HG02981 (cell line): ENCODE data around the gene C1QTNF8.

Source experiments
- ATAC-seq: cut with Tn5 transposase; IDR thresholded peaks from one replicate; pipeline ENCODE4 v1.9.1; 2021; ENCODE audit warnings: mild to moderate bottlenecking, moderate library complexity; ENCODE audit not compliant: unreplicated experiment

The C1QTNF8 gene

DNA sequence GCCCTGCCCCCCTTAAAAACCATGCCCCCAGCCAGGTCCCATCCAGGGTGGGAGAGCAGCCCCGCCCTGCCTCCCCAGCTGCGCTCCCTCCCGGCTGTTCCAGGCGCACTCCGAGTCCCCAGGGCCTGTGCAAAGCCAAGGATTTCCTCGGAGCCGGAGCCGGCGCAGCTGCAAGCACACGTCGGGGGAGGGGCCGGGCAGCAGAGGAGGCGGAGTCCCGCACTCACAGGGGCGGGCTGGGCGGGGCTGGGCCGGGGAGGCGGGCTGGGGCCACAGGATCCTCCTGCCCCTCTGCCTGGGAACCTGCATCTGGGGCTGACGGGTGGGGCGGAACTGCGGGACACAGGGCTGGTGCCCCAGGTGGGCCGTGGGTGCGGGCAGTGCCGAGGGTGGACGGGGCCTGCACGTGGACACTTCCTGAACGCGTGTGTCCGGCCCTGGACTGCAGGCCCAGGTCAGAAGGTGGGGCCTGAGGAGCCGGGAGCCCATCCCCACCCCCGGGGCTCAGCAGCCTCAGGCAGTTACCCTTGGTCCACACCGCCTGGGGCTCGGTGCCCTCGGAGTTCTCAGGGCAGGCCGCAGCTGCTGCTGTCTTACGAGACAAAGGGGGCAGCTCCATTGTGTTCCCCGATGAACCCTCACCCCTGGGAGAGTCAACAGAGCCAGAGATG is 47.5 kb downstream of the C1QTNF8 start:
- no peak for ATAC-seq

DNA sequence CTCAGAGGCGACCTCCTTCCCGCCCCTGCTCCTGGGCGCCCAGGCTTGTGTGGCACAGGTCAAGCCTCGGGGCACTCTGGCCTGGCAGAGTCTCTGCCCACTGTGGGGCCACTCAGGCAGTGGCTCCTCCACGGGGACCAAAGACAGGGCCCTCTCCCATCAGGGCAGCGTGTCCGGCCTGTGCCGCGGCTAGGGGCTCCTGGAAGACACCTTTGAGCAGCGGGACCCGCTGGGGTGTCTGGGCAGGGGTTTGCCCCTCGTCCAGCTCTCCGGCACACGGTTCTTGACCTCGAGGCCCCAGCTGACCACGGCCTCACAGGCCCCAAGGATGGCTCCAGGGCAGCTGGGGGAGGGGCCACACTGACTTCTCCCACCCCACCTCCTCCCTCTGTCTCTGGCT is 48.2 kb downstream of the C1QTNF8 start:
- no peak for ATAC-seq

DNA sequence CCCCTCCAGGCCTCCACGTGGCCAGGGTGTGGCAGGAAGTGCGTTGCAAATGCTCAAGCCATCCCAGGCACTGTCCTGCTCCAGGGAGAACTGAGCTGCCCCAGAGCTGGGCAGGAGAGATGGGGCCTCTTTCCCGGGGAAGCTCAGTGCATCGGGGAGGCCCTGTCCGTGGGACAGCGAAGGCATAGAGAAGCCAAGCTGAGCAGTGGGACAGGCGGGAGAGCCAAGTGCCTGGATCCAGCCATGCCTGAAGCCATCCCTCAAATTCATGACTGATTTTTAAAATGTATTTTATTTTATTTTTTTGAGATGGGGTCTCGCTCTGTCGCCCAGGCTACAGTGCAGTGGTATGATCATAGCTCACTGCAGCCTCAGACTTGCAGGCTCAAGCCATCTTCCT is 48.9 kb downstream of the C1QTNF8 start:
- ATAC-seq: no peak

DNA sequence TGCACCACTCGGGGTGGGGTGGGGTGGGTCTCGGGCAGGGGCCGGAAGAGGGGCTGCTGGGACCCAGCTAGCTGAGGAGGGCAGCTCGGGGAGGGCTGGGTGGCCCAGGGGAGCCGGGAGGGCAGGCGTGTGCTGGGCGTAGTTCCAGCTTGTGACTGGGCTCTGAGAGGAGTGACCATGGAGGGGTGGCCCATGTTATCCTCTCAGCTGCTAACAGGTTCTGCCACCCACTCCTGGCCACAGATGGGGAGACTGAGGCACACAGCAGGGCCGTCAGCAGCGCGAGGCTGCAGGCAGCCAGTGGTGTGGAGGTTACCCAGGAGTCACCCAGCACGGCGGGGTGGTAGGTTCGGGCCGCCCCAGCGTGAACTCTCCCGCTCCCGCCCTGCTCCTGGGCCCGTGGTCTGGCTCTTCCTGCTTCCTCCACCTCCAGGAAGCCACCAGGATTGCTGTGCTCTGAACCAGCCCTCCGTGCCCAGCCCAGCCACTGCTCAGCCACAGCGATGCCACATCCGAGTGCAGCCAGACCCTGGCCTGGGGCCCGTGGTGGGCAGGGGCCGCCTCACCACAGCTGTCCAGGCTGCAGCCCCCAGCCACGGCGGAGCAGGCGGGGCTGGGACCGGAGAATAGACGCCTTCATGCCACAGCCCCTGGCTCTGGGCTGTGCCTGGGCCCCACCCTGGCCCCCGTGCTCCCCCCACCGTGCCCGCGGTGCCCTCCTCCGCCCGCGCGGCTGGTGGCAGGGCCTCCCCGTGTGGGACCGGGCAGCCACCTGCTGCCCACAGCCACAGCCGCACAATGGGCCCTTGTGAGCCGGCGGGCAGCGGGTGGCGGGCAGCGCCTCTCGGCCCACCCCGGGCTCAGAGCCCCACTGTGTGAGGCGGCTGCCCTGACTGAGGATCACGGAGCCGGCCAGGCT is 49.8 kb downstream of the C1QTNF8 start:
- no peak for ATAC-seq

DNA sequence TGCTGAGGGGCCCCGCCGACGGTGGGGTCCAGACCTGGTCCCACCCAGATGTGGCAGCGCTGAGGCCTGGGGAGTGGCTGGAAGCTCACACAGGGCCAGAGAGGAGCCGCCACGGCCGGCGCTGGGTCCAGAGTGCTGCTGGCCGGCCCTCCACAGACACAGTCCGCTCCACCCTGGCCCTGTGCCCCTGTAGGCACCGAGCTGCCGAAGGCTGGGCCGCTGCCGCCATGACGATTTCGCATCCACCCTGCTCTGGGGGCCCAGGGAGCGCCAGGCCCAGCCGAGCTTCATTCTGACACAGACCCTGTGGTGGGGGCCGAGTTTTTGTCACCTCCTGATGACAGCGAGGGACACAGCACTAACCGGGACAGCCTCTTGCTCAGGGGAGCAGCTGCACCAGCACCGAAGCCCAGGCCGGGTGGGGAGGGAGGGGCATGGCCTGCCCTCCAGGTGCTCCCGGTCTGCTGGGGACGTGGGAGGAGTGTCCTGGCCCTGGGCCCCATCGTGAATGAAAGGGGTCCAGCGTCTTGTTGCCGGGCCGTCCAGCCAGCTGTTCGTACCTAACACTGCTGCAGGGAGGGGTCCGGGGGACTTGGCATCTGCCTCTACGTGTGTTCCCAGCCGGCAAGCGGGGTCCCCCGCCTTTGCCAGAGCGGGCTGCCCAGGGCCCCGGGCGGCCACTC is 50.6 kb downstream of the C1QTNF8 start:
- no peak for ATAC-seq

DNA sequence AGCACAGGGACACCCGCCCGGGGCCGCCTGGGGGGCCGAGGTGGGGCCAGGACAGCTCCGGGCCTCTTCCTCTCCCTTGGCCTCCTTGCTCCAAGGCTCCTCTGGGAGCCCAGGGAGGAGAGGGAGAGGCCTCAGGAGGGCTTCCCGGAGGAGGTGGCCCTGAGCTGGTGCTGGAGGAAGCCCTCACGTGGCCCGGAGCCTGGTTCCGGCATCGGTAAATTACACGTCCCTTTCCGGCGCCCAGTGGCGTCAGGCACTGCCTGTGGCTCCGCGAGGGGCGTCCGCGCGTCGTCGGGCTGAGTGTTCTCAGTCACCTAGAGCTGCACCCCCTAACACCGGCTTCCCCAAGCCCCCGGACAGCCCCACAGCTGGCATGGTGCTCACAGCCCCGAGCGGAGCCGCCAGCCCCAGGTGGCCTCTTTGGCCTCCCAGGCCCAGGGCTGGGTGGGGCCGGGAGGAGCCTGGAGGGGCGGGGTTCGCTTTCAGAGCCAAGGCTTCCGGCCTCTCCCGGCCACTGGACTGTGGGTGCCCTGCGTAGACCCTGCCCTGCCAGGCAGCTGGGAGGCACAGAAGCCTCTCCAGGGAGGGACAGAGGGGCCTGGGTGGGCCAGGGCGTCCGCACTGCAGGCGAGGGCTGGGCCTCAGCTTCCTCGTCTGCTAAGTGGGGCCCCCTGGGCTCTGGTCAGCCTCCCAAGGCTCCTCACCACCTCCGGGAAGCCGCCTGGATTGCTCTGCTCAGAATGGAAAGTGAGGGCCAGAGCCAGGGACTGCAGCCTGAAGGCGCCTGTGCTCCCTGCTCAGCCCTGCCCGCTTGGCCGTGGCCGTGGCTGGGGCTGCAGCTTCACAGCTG is 51.4 kb downstream of the C1QTNF8 start:
- ATAC-seq: no peak

DNA sequence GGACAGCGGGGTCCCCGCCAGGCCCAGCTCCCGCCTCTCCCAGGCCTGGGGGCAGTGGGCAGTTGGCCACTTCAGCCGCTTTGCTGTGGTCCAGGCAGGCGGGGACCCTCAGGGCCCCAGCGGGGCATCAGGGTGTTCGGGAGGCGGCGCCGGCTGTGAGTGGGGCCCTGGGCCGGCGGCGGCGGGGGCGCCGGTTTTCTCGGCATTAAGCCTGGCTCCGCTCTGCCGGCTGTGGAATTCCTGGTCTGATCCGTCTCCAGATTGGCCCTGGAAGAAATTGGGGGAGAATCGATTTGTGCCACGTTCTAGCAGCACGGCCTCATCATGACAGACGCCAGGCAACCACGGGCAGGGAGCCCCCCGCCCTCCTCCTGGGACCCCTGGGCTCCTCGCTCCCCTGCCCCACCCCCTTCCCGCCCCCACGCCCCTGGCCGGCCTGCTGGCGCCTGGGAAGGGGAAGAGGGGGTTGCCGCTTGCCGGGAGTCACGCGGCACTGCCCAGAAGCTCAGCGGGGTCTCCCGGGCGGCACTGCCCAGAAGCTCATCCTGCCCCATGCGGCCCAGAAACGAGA is 52.1 kb downstream of the C1QTNF8 start:
- no peak for ATAC-seq

DNA sequence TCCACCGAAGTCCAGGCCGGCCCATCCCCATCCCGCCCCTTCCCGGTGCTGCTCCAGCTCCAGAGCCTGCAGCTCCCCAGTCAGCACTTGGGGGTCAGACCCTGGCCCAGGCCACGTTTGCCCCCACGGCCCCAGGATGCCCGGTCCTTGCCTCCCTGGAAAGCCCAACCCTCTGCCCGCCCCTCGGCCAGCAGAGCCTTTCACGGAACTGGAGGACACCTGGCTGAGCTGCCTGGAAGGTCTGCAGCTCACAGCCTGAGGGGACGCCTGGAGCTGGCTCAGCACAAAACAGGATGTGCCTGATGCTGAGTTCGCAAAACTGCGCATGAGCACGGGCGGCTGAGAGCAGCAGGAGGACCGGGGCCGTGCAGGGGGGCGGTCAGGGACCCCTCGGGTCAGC is 53.2 kb downstream of the C1QTNF8 start:
- no peak for ATAC-seq

DNA sequence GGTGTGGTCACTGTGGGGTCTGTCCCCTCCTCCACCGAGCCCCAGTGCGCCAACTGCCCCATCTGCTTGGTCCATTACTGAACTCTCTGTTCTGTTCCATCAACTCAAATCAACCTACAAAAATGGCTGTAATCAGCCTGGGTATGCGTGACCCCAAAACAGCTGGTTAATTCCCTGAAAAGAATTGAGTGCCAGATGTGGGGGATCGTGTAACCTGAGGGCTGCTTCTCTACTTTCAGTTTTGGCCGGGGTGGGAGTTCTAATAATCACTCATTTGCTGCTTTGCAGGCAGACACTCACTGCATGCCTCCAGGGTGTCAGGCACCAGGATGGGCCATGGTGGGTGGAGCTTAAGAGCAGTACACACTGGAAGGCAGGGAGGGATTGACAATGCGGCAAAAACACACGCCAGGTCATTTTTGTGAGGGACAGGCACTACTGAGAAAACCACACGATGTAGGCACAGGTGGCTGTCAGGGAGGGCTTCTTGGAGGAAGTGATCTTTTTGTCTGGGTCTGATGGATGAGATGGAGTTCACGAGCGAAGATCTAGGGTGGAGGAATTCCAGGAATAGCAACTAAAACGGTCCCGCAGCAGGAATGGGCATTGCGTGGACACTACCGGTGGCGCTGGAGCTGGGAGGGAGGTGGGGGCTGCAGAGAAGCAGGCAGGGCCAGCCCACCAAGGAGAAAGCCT is 53.8 kb downstream of the C1QTNF8 start:
- ATAC-seq: no peak

DNA sequence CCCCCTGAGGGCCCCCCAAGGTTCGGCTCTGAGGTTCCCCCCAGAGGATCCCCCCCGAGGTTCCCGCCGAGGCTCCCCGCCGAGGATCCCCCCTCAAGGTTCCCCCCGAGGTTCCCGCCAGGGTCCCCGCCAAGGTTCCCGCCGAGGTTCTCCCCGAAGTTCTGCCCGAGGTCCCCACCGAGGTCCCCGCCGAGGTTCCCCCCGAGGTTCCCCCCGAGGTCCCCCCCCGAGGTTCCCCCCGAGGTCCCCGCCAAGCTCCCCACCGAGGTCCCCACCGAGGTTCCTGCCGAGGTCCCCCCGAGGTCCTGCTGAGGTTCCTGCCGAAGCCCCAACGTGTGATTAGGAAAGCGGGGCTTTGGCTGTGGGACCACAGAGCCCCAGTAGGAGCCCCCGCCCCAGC is 55.7 kb downstream of the C1QTNF8 start:
- ATAC-seq: no peak

DNA sequence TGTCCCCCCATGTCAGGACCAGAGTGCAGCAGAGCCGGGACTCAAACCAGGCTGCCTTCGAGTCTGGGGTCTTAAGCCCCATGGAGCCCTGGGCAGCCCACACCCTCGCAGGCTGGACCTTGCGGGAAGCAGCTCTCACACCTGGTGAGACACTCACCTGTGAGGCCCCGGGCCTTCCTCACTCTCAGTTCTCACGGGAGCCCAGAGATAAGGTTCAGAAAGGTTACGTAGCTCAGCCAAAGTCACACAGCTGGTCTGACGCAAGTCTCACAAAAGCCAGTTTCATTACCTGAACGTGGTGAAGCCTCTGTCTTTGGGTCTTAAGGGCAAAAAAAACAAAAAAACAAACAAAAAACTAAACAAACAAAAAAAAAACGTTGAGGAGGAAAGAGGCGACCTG is 56.3 kb downstream of the C1QTNF8 start:
- no peak for ATAC-seq

DNA sequence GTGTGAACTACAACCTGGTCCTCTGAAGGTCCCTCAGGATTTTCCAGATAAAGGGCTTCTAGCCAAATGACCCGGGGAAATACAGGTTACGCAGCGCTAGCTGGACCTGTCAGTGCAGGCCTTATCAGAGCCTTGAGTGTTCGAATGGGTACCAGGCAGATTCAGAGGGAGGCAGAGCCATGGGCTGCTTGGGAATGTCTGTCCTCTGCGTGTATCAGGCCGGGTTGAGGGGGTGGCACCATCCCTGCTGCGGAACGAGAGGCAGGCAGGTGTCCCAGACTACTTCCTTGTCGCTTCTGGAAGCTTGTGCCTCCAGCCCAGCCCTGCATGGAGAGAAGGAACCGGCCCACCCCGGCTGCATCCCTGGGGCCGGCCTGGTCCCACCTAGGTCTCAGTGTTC is 57.1 kb downstream of the C1QTNF8 start:
- ATAC-seq: no peak
